SHP77 treated with DMSO at 0.1 percent for 48 hours (cell line): ENCODE results near the gene PHLDB2.

Source experiments
- DNase-seq: peaks from one replicate; lab custom pipeline; 2025; lab: John Stamatoyannopoulos, UW

Gene PHLDB2

GRCh38 chr3:111965484-111965883 lies 106.4 kb downstream of the PHLDB2 start:
- no peak for DNase-seq

- no peak for DNase-seq
Measured at GRCh38 chr3:111967068-111967467, 108.0 kb downstream of the PHLDB2 start.

- DNase-seq, result peak; percentile 69
Measured at GRCh38 chr3:111967651-111968274, 108.7 kb downstream of the PHLDB2 start.

- no peak for DNase-seq
Measured at GRCh38 chr3:111968319-111969054, 109.4 kb downstream of the PHLDB2 start.

- DNase-seq, result no peak
Measured at GRCh38 chr3:111970376-111970775, 111.3 kb downstream of the PHLDB2 start.

- peak; percentile 68 for DNase-seq
Measured at GRCh38 chr3:111971533-111972130, 112.6 kb downstream of the PHLDB2 start.

GRCh38 chr3:111972891-111973290 lies 113.8 kb downstream of the PHLDB2 start:
- DNase-seq, result no peak

GRCh38 chr3:111975131-111975530 lies 116.1 kb downstream of the PHLDB2 start:
- DNase-seq, result no peak

GRCh38 chr3:111976254-111976653 lies 117.2 kb downstream of the PHLDB2 start:
- peak; percentile 46 for DNase-seq

- peak; percentile 97 for DNase-seq
Measured at GRCh38 chr3:111978583-111979433, 119.7 kb downstream of the PHLDB2 start, which contains the start of gene ABHD10. ABHD10 (plus strand) TSS chr3:111979026; CDS start chr3:111979062, 36 bp downstream.

- DNase-seq, result no peak
Measured at GRCh38 chr3:111979434-111980038, 120.5 kb downstream of the PHLDB2 start.

GRCh38 chr3:111980716-111981456 lies 121.8 kb downstream of the PHLDB2 start:
- DNase-seq, result no peak

GRCh38 chr3:111981457-111981763 lies 122.3 kb downstream of the PHLDB2 start:
- DNase-seq, result no peak

GRCh38 chr3:111984636-111985298 lies 125.7 kb downstream of the PHLDB2 start:
- no peak for DNase-seq

GRCh38 chr3:111986800-111987199 lies 127.7 kb downstream of the PHLDB2 start:
- DNase-seq, result no peak

GRCh38 chr3:111989061-111989678 lies 130.1 kb downstream of the PHLDB2 start:
- DNase-seq, result no peak

GRCh38 chr3:111993038-111993437 lies 134.0 kb downstream of the PHLDB2 start:
- DNase-seq, result no peak

- DNase-seq, result peak; percentile 75
Measured at GRCh38 chr3:111998636-111999483, 139.8 kb downstream of the PHLDB2 start, which contains the start of gene TAGLN3. TAGLN3 (plus strand) TSS chr3:111998922; CDS start chr3:111999423, 501 bp downstream.
